Endothelial cell of umbilical vein (primary cell): ENCODE data around the gene ITGB8. TPM values are rescaled to one million over a fixed set of nuclear protein-coding genes. Genes with fewer than 3 reads are reported as not detected.

Experiments
- BruUV-seq: library from RNA; stranded (reverse); fragments of 400-500 nt; replicated peaks from 2 replicates; lab custom pipeline; 2021; lab: Mats Ljungman, UMichigan
- CTCF ChIA-PET: fragments of 300-600, 350-600 bp; sonication (Branson Sonifier 250); formaldehyde crosslinking; loops from one replicate; lab custom pipeline; 2021; ENCODE audit warnings: antibody characterized with exemption, inconsistent platforms; lab: Charles Lee
- POLR2A ChIA-PET: fragments of 300-600, 350-600 bp; sonication (Branson Sonifier 250); formaldehyde crosslinking; loops from one replicate; lab custom pipeline; 2021; ENCODE audit warnings: antibody characterized with exemption, inconsistent platforms; lab: Charles Lee
- DNase-seq: peaks from one replicate; pipeline ENCODE4 v3.0.0-alpha.2; 2011; ENCODE audit warnings: low read depth, low spot score
- FAIRE-seq: peaks from 2 replicates; lab custom pipeline; 2011; peaks lifted over from hg19 to GRCh38; lab: Jason Lieb, UNC
- H2AFZ ChIP-seq: 2 replicates; pipeline ENCODE4 v1.6.0; 2012; ENCODE audit warnings: low read depth, low read length, control low read depth, inconsistent platforms
- H3K27ac ChIP-seq: 2 replicates; pipeline ENCODE4 v1.5.1; 2011; ENCODE audit warnings: low read depth, mild to moderate bottlenecking, control low read depth, low read length, moderate library complexity; ENCODE audit not compliant: insufficient read depth
- H3K27me3 ChIP-seq, 2 experiments: 2 replicates each; pipeline versions ENCODE4 v1.6.0 to v1.6.1; 2011; ENCODE audit warnings: low read length in 2 of 2, mixed read lengths in 1 of 2; ENCODE audit not compliant: control insufficient read depth in 2 of 2, insufficient read depth in 2 of 2
- H3K36me3 ChIP-seq, 2 experiments: 2 replicates in 1 of 2; 3 replicates in 1 of 2; pipeline ENCODE4 v1.5.1; 2011; ENCODE audit warnings: low read length in 2 of 2, mild to moderate bottlenecking in 1 of 2, moderate library complexity in 1 of 2; ENCODE audit not compliant: control insufficient read depth in 2 of 2, insufficient read depth in 2 of 2; ENCODE audit errors: extremely low read depth in 1 of 2
- H3K4me1 ChIP-seq: 3 replicates; pipeline ENCODE4 v1.5.1; 2011; ENCODE audit warnings: mild to moderate bottlenecking, low read length; ENCODE audit not compliant: control insufficient read depth, insufficient read depth; ENCODE audit errors: extremely low read depth
- H3K4me2 ChIP-seq: 2 replicates; pipeline ENCODE4 v1.6.1; 2011; ENCODE audit warnings: low read length, control low read depth, mixed read lengths; ENCODE audit not compliant: insufficient read depth
- H3K4me3 ChIP-seq, 3 experiments: fragments of 200-600 bp in 1 of 3; sonication (generic), shearing (Covaris generic) in 1 of 3; replicated peaks in 1 of 3; 2 replicates each; pipeline ENCODE4 v1.5.1; 2011 to 2016; ENCODE audit warnings: control low read depth in 3 of 3, low read length in 3 of 3, mild to moderate bottlenecking in 2 of 3, inconsistent platforms in 1 of 3, low read depth in 1 of 3, moderate library complexity in 1 of 3; ENCODE audit not compliant: insufficient read depth in 1 of 3
- H3K79me2 ChIP-seq: 2 replicates; pipeline ENCODE4 v1.6.0; 2012; ENCODE audit warnings: low read length, inconsistent platforms; ENCODE audit not compliant: control insufficient read depth, insufficient read depth
- H3K9ac ChIP-seq: replicated peaks from 2 replicates; pipeline ENCODE3; 2011; ENCODE audit warnings: low read length, control low read depth; ENCODE audit not compliant: insufficient read depth; ENCODE audit errors: extremely low read depth
- H3K9me1 ChIP-seq: replicated peaks from 3 replicates; pipeline ENCODE4 v1.6.0; 2011; ENCODE audit warnings: mild to moderate bottlenecking, low read length; ENCODE audit not compliant: control insufficient read depth, insufficient read depth; ENCODE audit errors: extremely low read depth
- H3K9me3 ChIP-seq: replicated peaks from 2 replicates; pipeline ENCODE4 v1.5.1; 2012; ENCODE audit warnings: low read length, inconsistent platforms; ENCODE audit not compliant: control insufficient read depth, insufficient read depth
- H4K20me1 ChIP-seq: replicated peaks from 2 replicates; pipeline ENCODE3; 2011; ENCODE audit warnings: mild to moderate bottlenecking, low read length; ENCODE audit not compliant: control insufficient read depth, insufficient read depth; ENCODE audit errors: extremely low read depth
- EZH2 ChIP-seq: IDR thresholded peaks from 2 replicates; pipeline ENCODE4 v1.6.1; 2012; ENCODE audit warnings: borderline replicate concordance, low read depth, mild to moderate bottlenecking, moderate library complexity, low read length, inconsistent platforms; ENCODE audit not compliant: severe bottlenecking
- FOS ChIP-seq: IDR thresholded peaks from 2 replicates; pipeline ENCODE4 v1.6.1; 2011; ENCODE audit warnings: mild to moderate bottlenecking, low read length, moderate library complexity, borderline replicate concordance; ENCODE audit not compliant: insufficient read depth
- GATA2 ChIP-seq: IDR thresholded peaks from 2 replicates; pipeline ENCODE4 v1.7.0; 2011; ENCODE audit warnings: low read depth, mild to moderate bottlenecking, moderate library complexity, mixed read lengths, low read length; ENCODE audit not compliant: insufficient read length, insufficient read depth
- JUN ChIP-seq: IDR thresholded peaks from 2 replicates; pipeline ENCODE4 v1.6.1; 2011; ENCODE audit warnings: borderline replicate concordance, low read depth; ENCODE audit not compliant: insufficient read length, insufficient read depth
- MYC ChIP-seq: IDR thresholded peaks from one replicate; pipeline ENCODE4 v1.6.1; 2011; ENCODE audit warnings: mild to moderate bottlenecking, low read depth, low read length
- POLR2A ChIP-seq: IDR thresholded peaks from 2 replicates; pipeline ENCODE4 v1.6.1; 2012; ENCODE audit warnings: low read depth, mild to moderate bottlenecking, control low read depth, low read length
- POLR2AphosphoS5 ChIP-seq: IDR thresholded peaks from 2 replicates; pipeline ENCODE4 v1.6.1; 2012; ENCODE audit warnings: low read depth, mild to moderate bottlenecking, control low read depth, low read length, moderate library complexity; ENCODE audit not compliant: insufficient read depth
- dilution Hi-C: fragments of 300-500 bp; cut with MboI; formaldehyde crosslinking; loops from one replicate; pipeline ENCODE4 v1.15.0; 2019; ENCODE audit warnings: low sequenced_read_pairs; ENCODE audit not compliant: extremely low pct_ligation_motif_present
- intact Hi-C: fragments of 100-400 bp; cut with micrococcal nuclease; formaldehyde crosslinking; loops from one replicate; pipeline ENCODE4 v1.10.0; 2022
- polyA plus RNA-seq, 4 experiments: library from polyadenylated mRNA; depleted of rRNA in 3 of 4; stranded (reverse) in 3 of 4; unstranded in 1 of 4; fragments of >200 nt; gene quantifications; 2 replicates each; pipeline versions ENCODE4 v1.2.1 to v1.2.3, GENCODE V29; 2011 to 2012; ENCODE audit warnings: missing spikeins in 1 of 4
- total RNA-seq: library from RNA; stranded (reverse); gene quantifications from 2 replicates; pipeline ENCODE4 v1.2.3, GENCODE V29; 2021
- TF ChIP-seq, protein P1 (sequence below): IDR thresholded peaks from 2 replicates; pipeline ENCODE4 v1.6.1; 2011; ENCODE audit not compliant: insufficient read depth, insufficient read length
- TF ChIP-seq, protein P2 (sequence below), 2 donors: IDR thresholded peaks; 1 replicate in 1 of 2; 2 replicates in 1 of 2; pipeline ENCODE4 v1.5.1; 2011; ENCODE audit warnings: low read length in 2 of 2, mild to moderate bottlenecking in 2 of 2, moderate library complexity in 2 of 2, control low read depth in 1 of 2, inconsistent platforms in 1 of 2, low read depth in 1 of 2; ENCODE audit not compliant: insufficient read depth in 1 of 2; ENCODE audit errors: extremely low read depth in 1 of 2

ITGB8 gene
- total and polyA plus RNA-seq, 2 donors (not counting 3 experiments of a cell fraction or from before 2014, with no cell fraction given), result 2.9 to 8.2 TPM

DNA sequence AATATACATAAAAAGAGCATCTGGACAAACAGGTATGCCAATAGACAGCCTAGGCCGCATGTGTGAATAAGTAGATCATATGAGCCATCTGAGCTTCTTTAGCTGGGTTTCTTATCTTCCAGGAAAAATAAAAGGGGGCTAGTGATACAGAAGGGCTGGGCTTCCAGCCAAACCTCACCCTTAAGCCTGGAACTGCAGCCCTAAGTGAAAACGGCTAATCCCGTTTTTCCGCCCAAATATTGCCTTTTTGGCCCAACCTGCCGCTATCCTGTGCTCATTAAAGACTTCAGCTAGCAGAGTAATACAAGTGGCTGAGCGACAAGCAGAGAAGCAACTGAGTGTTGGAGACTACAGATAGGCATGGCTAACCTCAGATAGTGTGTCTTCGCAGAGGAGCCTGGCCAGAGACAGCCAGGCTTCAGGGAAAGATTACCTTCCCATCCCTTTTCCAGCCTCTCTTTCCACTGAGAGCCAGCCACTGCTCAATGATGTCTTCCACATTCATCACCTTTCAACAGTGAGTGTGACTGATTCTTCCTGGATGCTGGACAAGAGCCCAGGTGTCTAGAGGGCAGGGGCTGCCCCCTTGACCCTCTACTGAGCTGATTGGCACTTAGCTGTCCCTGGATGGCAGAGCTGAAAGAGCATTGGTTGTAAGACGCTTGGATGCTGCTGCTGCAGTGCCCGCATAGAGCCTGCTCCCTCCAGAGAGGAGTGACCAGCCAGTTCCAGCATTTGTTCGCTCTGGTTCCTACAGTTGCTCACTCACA lies 108.9 kb downstream of the ITGB8 start:
- H2AFZ ChIP-seq, result no peak overlapping the region
- no peaks in the 10 kb centered on the region for H3K9me3 ChIP-seq
- peaks cover 14% of the 10 kb centered on the region for H3K4me1 ChIP-seq
- H3K4me3 ChIP-seq, result no peak overlapping the region
- H4K20me1 ChIP-seq, result no peaks in the 10 kb centered on the region
- no peak overlapping the region for H3K4me2 ChIP-seq
- POLR2A ChIA-PET, result no interaction called here
- CTCF ChIA-PET, result interaction anchor here (1.0 to 4.8 kb wide), 5 partner anchors 10 to 692 kb away, joined by 3 to 24 read pairs (median 4); partner anchors contain the start of gene ITGB8
- DNase-seq (no peak), FAIRE-seq (no peak)
- H3K9me1 ChIP-seq, result no peaks in the 10 kb centered on the region
- H3K36me3 ChIP-seq, result no peaks in the 10 kb centered on the region
- H3K9ac ChIP-seq, result no peak overlapping the region
- intact Hi-C loops, result loop anchor here (2.0 kb wide), 2 partner anchors 109 to 693 kb away; partner anchors contain the start of gene ITGB8
- no peak overlapping the region for H3K27ac ChIP-seq
- H3K27me3 ChIP-seq, result no peaks in the 10 kb centered on the region
- H3K79me2 ChIP-seq, result no peaks in the 10 kb centered on the region
- BruUV-seq, result no TSS peak
- dilution Hi-C loops, result no loop called here
- TF ChIP-seq POLR2AphosphoS5 (no peak), POLR2A (no peak), EZH2 (no peak), GATA2 (no peak), JUN (no peak), MYC (no peak), FOS (no peak)
- TF ChIP-seq, protein P1, sequence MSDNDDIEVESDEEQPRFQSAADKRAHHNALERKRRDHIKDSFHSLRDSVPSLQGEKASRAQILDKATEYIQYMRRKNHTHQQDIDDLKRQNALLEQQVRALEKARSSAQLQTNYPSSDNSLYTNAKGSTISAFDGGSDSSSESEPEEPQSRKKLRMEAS, result no peak
- TF ChIP-seq, protein P2, sequence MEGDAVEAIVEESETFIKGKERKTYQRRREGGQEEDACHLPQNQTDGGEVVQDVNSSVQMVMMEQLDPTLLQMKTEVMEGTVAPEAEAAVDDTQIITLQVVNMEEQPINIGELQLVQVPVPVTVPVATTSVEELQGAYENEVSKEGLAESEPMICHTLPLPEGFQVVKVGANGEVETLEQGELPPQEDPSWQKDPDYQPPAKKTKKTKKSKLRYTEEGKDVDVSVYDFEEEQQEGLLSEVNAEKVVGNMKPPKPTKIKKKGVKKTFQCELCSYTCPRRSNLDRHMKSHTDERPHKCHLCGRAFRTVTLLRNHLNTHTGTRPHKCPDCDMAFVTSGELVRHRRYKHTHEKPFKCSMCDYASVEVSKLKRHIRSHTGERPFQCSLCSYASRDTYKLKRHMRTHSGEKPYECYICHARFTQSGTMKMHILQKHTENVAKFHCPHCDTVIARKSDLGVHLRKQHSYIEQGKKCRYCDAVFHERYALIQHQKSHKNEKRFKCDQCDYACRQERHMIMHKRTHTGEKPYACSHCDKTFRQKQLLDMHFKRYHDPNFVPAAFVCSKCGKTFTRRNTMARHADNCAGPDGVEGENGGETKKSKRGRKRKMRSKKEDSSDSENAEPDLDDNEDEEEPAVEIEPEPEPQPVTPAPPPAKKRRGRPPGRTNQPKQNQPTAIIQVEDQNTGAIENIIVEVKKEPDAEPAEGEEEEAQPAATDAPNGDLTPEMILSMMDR (IDR thresholded peaks at IDR 0.05; ENCODE audit: extremely low read depth in 1 of 2, insufficient read depth in 1 of 2, low read depth in 1 of 2, low read length in 2 of 2), result no peak
